Heart left ventricle (tissue), 16 donors: ENCODE results near the gene GRIP1. TPM values are rescaled to one million over a fixed set of nuclear protein-coding genes. Genes with fewer than 3 reads are reported as not detected.

ENCODE experiments used
- ATAC-seq, 4 donors: fragments of 200-7000 bp; cut with Tn5 transposase; one replicate each; pipeline ENCODE4 v1.9.1; 2020 to 2022; ENCODE audit warnings: moderate library complexity in 4 of 4, mild to moderate bottlenecking in 3 of 4, moderate number of reproducible peaks in 1 of 4
- DNase-seq, 5 donors: peaks; one replicate each; pipeline ENCODE4 v3.0.0-alpha.2; 2020
- H3K27ac ChIP-seq, 12 donors: fragments of 200-600 bp; sonication (generic) in 4 of 12; one replicate each; pipeline versions ENCODE4 v1.5.0 to v1.8.0; 2016 to 2022; ENCODE audit warnings: mild to moderate bottlenecking in 2 of 12
- H3K27me3 ChIP-seq, 9 donors: fragments of 200-600 bp; sonication (generic) in 2 of 9; one replicate each; pipeline versions ENCODE4 v1.5.1 to v1.8.0; 2016 to 2022; ENCODE audit warnings: mild to moderate bottlenecking in 3 of 9
- H3K36me3 ChIP-seq, 9 donors: fragments of 200-600 bp; sonication (generic) in 2 of 9; one replicate each; pipeline versions ENCODE4 v1.5.0 to v1.8.0; 2018 to 2022; ENCODE audit warnings: mild to moderate bottlenecking in 2 of 9
- H3K4me1 ChIP-seq, 12 donors: fragments of 200-600 bp; sonication (generic) in 4 of 12; one replicate each; pipeline versions ENCODE4 v1.5.0 to v1.8.0; 2016 to 2022; ENCODE audit warnings: mild to moderate bottlenecking in 3 of 12
- H3K4me3 ChIP-seq, 12 donors: fragments of 200-600 bp; sonication (generic) in 4 of 12; one replicate each; pipeline versions ENCODE4 v1.5.0 to v1.8.0; 2017 to 2022; ENCODE audit warnings: mild to moderate bottlenecking in 9 of 12, moderate library complexity in 4 of 12
- H3K9me3 ChIP-seq, 12 donors: fragments of 200-600 bp; sonication (generic) in 4 of 12; one replicate each; pipeline versions ENCODE4 v1.5.0 to v1.8.0; 2016 to 2022; ENCODE audit warnings: mild to moderate bottlenecking in 1 of 12
- POLR2A ChIP-seq, 2 donors: fragments of 450-650 bp; IDR thresholded peaks; one replicate each; pipeline ENCODE4 v1.6.1; 2017; ENCODE audit warnings: antibody characterized with exemption in 2 of 2, mild to moderate bottlenecking in 2 of 2, moderate library complexity in 2 of 2
- WGBS, 4 donors: extraction: QIAGEN DNeasy Blood & Tissue Kit in 2 of 4; methylation state at CpG; one replicate each; pipeline versions ENCODE4 v1.1.5 to v1.1.7; 2013 to 2018; 5-methylcytosine and 5-hydroxymethylcytosine counted together
- intact Hi-C, 10 donors: fragments of 100-400 bp; cut with DNase I; formaldehyde crosslinking; loops; one replicate each; pipeline versions ENCODE4 v1.11.1 to v1.14.2; 2022
- polyA plus RNA-seq, 2 donors: library from polyadenylated mRNA; stranded (reverse); fragments of 200-250 nt; gene quantifications; one replicate each; pipeline ENCODE4 v1.2.3, GENCODE V29; 2013
- total RNA-seq, 9 donors: library from RNA; depleted of rRNA in 2 of 9; stranded (reverse); fragments of >200 nt in 2 of 9; fragmentation: NEBNext Ultra II Directional in 3 of 9; extraction: Animal tissue kit (Norgen Biotek cat#: 25700) in 3 of 9; gene quantifications; one replicate each; pipeline versions ENCODE4 v1.1.0 to v1.2.4, GENCODE V29; 2016 to 2023
- TF ChIP-seq, protein P1 (sequence below), 12 donors: fragments of 200-600 bp; sonication (generic) in 4 of 12; IDR thresholded peaks; one replicate each; pipeline versions ENCODE4 v1.5.0 to v1.8.0; 2018 to 2022; ENCODE audit warnings: antibody characterized with exemption in 12 of 12, mild to moderate bottlenecking in 5 of 12
- donor health status: ischemic (EF 13 %, LVEDD 7.1; RV severe dilation, severe dysfunction).
- donor health status: healthy with polysubstance abuse.
- donor health status: DM: no; HTN: yes; CAD: no.
- donor health status: DM: no; HTN: no; CAD: no.
- donor health status: ischemic (EF 25% LVEDD 6.9; RV normal size, moderate dysfunction).
- donor health status: ischemic (EF 25% LVEDD 5.7; RV mildly dilated, moderate dysfunction).
- donor health status: healthy.
- donor health status: DM: yes; HTN: yes; CAD: no.
- donor health status: ischemic (EF 35%, LVEDD 5.7; RV mildly dilated, moderate dysfunction).
- donor health status: nonischemic (EF 11% LVEDD 7.7; RV severe dilation, severe dysfunction).
- donor health status: DM: yes; HTN: yes; CAD: no.
- donor health status: PGD.
- donor health status: ischemic (EF 29% LVEDD 5.4; RV normal size, mild dysfunction).
- donor health status: nonischemic (EF 23%, LVEDD 6.1; RV moderate dilation, normal function).

GRIP1 gene
- total and polyA plus RNA-seq, 11 donors, result 0.30 to 8.4 (median 1.5) TPM

DNA sequence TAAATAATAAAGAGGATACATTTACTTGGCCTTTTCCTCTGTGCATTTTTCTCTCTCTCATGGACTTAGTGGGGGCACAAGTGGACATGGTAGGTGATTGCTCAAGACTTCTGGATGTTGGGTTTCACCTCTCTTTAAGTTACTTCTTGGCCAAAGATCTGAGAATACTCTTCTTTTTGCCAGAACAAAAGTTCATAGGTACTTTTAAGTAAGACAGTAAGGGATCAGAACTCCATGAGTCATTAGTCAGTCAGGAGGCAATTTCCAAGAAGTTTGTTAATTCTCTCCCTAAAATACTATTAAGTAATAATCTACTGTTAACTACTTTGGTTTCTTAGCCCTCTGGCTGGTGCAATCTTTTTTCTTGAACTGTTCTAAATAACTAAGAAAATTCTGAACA is 84.2 kb downstream of the GRIP1 start:
- Histone ChIP-seq H3K27me3 (no peaks in the 10 kb centered on the region), H3K4me1 (no peaks in the 10 kb centered on the region), H3K4me3 (no peak overlapping the region), H3K9me3 (no peaks in the 10 kb centered on the region), H3K27ac (no peak overlapping the region), H3K36me3 (no peaks in the 10 kb centered on the region)
- TF ChIP-seq, protein P1, sequence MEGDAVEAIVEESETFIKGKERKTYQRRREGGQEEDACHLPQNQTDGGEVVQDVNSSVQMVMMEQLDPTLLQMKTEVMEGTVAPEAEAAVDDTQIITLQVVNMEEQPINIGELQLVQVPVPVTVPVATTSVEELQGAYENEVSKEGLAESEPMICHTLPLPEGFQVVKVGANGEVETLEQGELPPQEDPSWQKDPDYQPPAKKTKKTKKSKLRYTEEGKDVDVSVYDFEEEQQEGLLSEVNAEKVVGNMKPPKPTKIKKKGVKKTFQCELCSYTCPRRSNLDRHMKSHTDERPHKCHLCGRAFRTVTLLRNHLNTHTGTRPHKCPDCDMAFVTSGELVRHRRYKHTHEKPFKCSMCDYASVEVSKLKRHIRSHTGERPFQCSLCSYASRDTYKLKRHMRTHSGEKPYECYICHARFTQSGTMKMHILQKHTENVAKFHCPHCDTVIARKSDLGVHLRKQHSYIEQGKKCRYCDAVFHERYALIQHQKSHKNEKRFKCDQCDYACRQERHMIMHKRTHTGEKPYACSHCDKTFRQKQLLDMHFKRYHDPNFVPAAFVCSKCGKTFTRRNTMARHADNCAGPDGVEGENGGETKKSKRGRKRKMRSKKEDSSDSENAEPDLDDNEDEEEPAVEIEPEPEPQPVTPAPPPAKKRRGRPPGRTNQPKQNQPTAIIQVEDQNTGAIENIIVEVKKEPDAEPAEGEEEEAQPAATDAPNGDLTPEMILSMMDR (IDR thresholded peaks at IDR 0.05), result no peak
- no peak for TF ChIP-seq POLR2A (IDR thresholded peaks at IDR 0.05)
- intact Hi-C loops, result no loop called here
- ATAC-seq (no peak), DNase-seq (no peak)

DNA sequence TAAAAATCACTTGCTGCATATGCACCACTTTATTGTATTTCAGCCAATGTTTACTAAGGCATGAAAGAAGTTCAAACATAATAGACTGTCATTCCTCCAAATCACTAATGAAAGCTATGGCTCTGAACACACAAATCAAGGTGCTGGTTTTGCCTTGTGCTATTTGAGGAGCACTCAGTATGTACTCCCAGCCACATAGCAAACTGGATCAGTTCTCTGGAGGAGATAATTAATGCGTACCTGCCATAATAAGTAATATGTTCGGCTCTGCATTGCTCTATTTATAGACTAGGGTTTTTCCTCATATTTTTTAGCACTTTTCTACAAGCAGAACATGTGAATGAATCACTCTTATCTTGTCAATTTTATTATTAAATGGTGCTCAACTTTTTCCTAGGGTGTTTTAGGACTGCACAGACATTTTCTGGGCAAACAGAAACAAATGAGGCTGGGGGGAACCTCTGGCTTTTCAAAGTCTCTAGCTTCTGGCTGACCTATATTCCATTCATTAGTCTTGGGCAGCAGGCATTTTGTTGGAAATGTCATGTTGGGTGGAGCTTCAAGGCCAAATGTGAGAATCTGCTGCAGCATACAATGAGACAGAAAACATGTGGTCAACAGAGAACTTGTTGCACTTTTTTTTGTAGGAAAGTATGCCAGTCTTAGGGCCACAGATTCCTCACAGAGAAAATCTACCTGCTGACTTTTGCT is 88.4 kb downstream of the GRIP1 start:
- TF ChIP-seq POLR2A (IDR thresholded peaks at IDR 0.05), result no peak

DNA sequence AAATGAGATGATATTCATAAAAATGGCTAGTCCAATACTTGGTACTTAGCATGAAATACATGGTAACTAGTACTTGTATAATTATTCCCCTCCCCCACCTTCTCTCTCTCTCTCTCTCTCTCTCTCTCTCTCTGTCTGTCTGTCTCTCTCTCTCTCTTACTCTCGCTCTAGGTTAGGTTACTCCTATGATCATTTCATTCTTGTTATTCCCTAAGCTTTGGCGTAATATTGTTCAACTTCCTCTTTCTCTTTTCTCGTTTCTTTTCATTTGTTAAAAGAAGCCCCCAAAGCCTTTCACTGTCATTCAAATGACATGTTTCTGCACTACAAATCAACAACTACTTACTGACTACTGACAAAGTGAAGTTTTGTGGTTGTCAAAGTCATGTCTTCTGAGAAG is 89.8 kb downstream of the GRIP1 start:
- no peaks in the 10 kb centered on the region for H3K9me3 ChIP-seq
- WGBS, 4 donors, result 73 to 80% (median 75%) methylated on average over 3 of the region's 3 CpGs
- H3K27ac ChIP-seq, result no peak overlapping the region
- ATAC-seq, result no peak
- H3K27me3 ChIP-seq, result no peaks in the 10 kb centered on the region
- intact Hi-C loops, result no loop called here
- H3K36me3 ChIP-seq, result no peaks in the 10 kb centered on the region
- no peak for TF ChIP-seq POLR2A (IDR thresholded peaks at IDR 0.05)
- TF ChIP-seq, protein P1 (IDR thresholded peaks at IDR 0.05), result no peak
- no peaks in the 10 kb centered on the region for H3K4me1 ChIP-seq
- no peak overlapping the region for H3K4me3 ChIP-seq
- no peak for DNase-seq

More for the DNA sequence above, 88.4 kb downstream of the GRIP1 start:
- Histone ChIP-seq H3K9me3 (no peaks in the 10 kb centered on the region), H3K27ac (no peak overlapping the region), H3K36me3 (no peaks in the 10 kb centered on the region), H3K27me3 (no peaks in the 10 kb centered on the region), H3K4me1 (no peaks in the 10 kb centered on the region), H3K4me3 (no peak overlapping the region)
- intact Hi-C loops, result no loop called here
- DNase-seq (no peak), ATAC-seq (no peak)
- 72 to 86% (median 76%) methylated on average over 2 of the region's 2 CpGs for WGBS, 4 donors

DNA sequence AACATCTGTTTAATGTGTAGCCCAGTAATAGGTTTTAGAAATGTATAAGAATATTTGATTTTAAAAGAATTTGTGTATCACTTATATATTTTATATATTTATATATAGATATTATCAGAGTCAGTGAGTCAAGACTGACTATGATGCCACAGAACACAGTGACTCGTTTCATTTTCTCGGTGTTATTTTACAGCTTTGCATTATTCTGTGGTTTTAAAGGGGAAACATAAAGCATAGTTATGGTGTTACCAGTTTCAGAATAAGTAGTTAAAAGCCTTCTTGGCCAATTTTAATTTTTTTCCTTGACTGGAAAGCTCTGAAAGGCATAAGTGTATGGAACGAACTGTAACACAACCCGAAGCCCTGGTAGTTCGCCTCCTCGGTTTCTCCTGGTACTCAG is 91.0 kb downstream of the GRIP1 start:
- no peak overlapping the region for H3K27ac ChIP-seq
- no peak for TF ChIP-seq POLR2A (IDR thresholded peaks at IDR 0.05)
- TF ChIP-seq, protein P1 (IDR thresholded peaks at IDR 0.05), result no peak
- no peak for DNase-seq
- WGBS, 4 donors, result 69 to 86% (median 83%) methylated on average over 6 of the region's 6 CpGs
- H3K4me1 ChIP-seq, result no peaks in the 10 kb centered on the region
- intact Hi-C loops, result no loop called here
- ATAC-seq, result no peak
- no peaks in the 10 kb centered on the region for H3K27me3 ChIP-seq
- H3K36me3 ChIP-seq, result no peaks in the 10 kb centered on the region
- no peaks in the 10 kb centered on the region for H3K9me3 ChIP-seq
- H3K4me3 ChIP-seq, result no peak overlapping the region

DNA sequence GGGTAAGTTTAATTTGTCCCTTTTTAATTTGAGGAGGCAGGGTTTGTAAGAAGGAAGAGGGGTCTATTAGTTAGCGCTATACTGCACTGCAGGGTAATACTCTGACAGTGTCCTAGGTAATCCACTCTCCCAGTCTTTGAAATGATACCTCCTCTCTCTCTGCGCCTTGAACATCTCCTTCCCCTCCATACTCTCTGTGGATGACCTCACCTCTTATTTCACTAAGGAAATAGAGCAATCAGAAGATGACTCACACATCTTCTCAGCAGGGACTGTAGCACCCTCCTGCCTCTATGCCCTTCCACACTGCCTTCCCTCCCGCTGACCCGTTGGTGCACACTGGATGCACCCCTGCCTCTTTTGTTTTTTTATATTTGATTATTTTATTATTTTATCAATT is 94.2 kb downstream of the GRIP1 start:
- DNase-seq (no peak), ATAC-seq (no peak)
- 91 to 94% (median 92%) methylated on average over 4 of the region's 4 CpGs for WGBS, 4 donors
- no peak overlapping the region for H3K4me3 ChIP-seq
- intact Hi-C loops, result no loop called here
- no peaks in the 10 kb centered on the region for H3K9me3 ChIP-seq
- no peak for TF ChIP-seq POLR2A (IDR thresholded peaks at IDR 0.05)
- TF ChIP-seq, protein P1 (IDR thresholded peaks at IDR 0.05), result no peak
- H3K27ac ChIP-seq, result no peak overlapping the region
- no peaks in the 10 kb centered on the region for H3K4me1 ChIP-seq
- no peaks in the 10 kb centered on the region for H3K27me3 ChIP-seq
- H3K36me3 ChIP-seq, result no peaks in the 10 kb centered on the region
